Measurements from ENCODE around the gene AGR2. TPM values are rescaled to one million over a fixed set of nuclear protein-coding genes. Genes with fewer than 3 reads are reported as not detected.
A peak's percentile ranks its signal among the peaks of the same experiment; 100 is the strongest.

AGR2 gene
- total RNA-seq, 1 donor = not detected

GRCh38 chr7:16765436-16765859, 39.4 kb downstream of the AGR2 start:
- Histone ChIP-seq H3K4me3 (ENCODE audit: insufficient read depth, low read length) (no peak overlapping the region), H3K27ac (ENCODE audit: low read depth, low read length) (no peak overlapping the region), H3K9me3 (ENCODE audit: low read depth, low read length) (no peaks in the 10 kb centered on the region), H3K4me1 (ENCODE audit: insufficient read depth, low read length) (no peaks in the 10 kb centered on the region), H4K20me1 (ENCODE audit: insufficient read depth, low read length) (no peaks in the 10 kb centered on the region), H3K4me2 (ENCODE audit: insufficient read depth, low read length) (no peak overlapping the region), H2AFZ (ENCODE audit: low read length) (peak overlapping the region; percentile 19), H3K79me2 (ENCODE audit: insufficient read depth, low read length) (no peaks in the 10 kb centered on the region), H3K36me3 (ENCODE audit: insufficient read depth, low read length) (no peaks in the 10 kb centered on the region), H3K27me3 (ENCODE audit: insufficient read depth, low read length) (no peaks in the 10 kb centered on the region)
- TF ChIP-seq CTCF (IDR thresholded peaks at IDR 0.05; ENCODE audit: extremely low read depth, low read depth, low read length) = no peak
- no peak for DNase-seq (ENCODE audit: insufficient read length, low spot score, missing footprints)

GRCh38 chr7:16764942-16765341, 39.9 kb downstream of the AGR2 start:
- H3K27ac ChIP-seq (ENCODE audit: low read depth, low read length) = no peak overlapping the region
- no peak for TF ChIP-seq CTCF (IDR thresholded peaks at IDR 0.05; ENCODE audit: extremely low read depth, low read depth, low read length)
- no peaks in the 10 kb centered on the region for H3K79me2 ChIP-seq (ENCODE audit: insufficient read depth, low read length)
- no peaks in the 10 kb centered on the region for H3K27me3 ChIP-seq (ENCODE audit: insufficient read depth, low read length)
- no peak for DNase-seq (ENCODE audit: insufficient read length, low spot score, missing footprints)
- H3K9me3 ChIP-seq (ENCODE audit: low read depth, low read length) = no peaks in the 10 kb centered on the region
- no peaks in the 10 kb centered on the region for H4K20me1 ChIP-seq (ENCODE audit: insufficient read depth, low read length)
- no peaks in the 10 kb centered on the region for H3K4me1 ChIP-seq (ENCODE audit: insufficient read depth, low read length)
- no peak overlapping the region for H3K4me2 ChIP-seq (ENCODE audit: insufficient read depth, low read length)
- H3K36me3 ChIP-seq (ENCODE audit: insufficient read depth, low read length) = no peaks in the 10 kb centered on the region
- H3K4me3 ChIP-seq (ENCODE audit: insufficient read depth, low read length) = no peak overlapping the region
- peak overlapping the region; percentile 19 for H2AFZ ChIP-seq (ENCODE audit: low read length)

- TF ChIP-seq CTCF (IDR thresholded peaks at IDR 0.05; ENCODE audit: extremely low read depth, low read depth, low read length) = no peak
Measured at GRCh38 chr7:16762177-16762576, 42.6 kb downstream of the AGR2 start.

GRCh38 chr7:16759840-16760239, 45.0 kb downstream of the AGR2 start:
- no peak overlapping the region for H3K4me3 ChIP-seq (ENCODE audit: insufficient read depth, low read length)
- no peak overlapping the region for H2AFZ ChIP-seq (ENCODE audit: low read length)
- peaks cover 5% of the 10 kb centered on the region for H3K4me1 ChIP-seq (ENCODE audit: insufficient read depth, low read length)
- H3K27me3 ChIP-seq (ENCODE audit: insufficient read depth, low read length) = no peaks in the 10 kb centered on the region
- no peaks in the 10 kb centered on the region for H3K36me3 ChIP-seq (ENCODE audit: insufficient read depth, low read length)
- no peak for TF ChIP-seq CTCF (IDR thresholded peaks at IDR 0.05; ENCODE audit: extremely low read depth, low read depth, low read length)
- H4K20me1 ChIP-seq (ENCODE audit: insufficient read depth, low read length) = no peaks in the 10 kb centered on the region
- no peak overlapping the region for H3K27ac ChIP-seq (ENCODE audit: low read depth, low read length)
- H3K79me2 ChIP-seq (ENCODE audit: insufficient read depth, low read length) = no peaks in the 10 kb centered on the region
- H3K9me3 ChIP-seq (ENCODE audit: low read depth, low read length) = no peaks in the 10 kb centered on the region
- no peak overlapping the region for H3K4me2 ChIP-seq (ENCODE audit: insufficient read depth, low read length)
- no peak for DNase-seq (ENCODE audit: insufficient read length, low spot score, missing footprints)

More at GRCh38 chr7:16762177-16762576, 42.6 kb downstream of the AGR2 start:
- Histone ChIP-seq H3K27me3 (ENCODE audit: insufficient read depth, low read length) (no peaks in the 10 kb centered on the region), H3K36me3 (ENCODE audit: insufficient read depth, low read length) (no peaks in the 10 kb centered on the region), H3K27ac (ENCODE audit: low read depth, low read length) (no peak overlapping the region), H3K79me2 (ENCODE audit: insufficient read depth, low read length) (no peaks in the 10 kb centered on the region), H3K4me1 (ENCODE audit: insufficient read depth, low read length) (no peaks in the 10 kb centered on the region), H3K4me2 (ENCODE audit: insufficient read depth, low read length) (no peak overlapping the region), H3K9me3 (ENCODE audit: low read depth, low read length) (no peaks in the 10 kb centered on the region), H4K20me1 (ENCODE audit: insufficient read depth, low read length) (no peaks in the 10 kb centered on the region), H2AFZ (ENCODE audit: low read length) (no peak overlapping the region), H3K4me3 (ENCODE audit: insufficient read depth, low read length) (no peak overlapping the region)
- DNase-seq (ENCODE audit: insufficient read length, low spot score, missing footprints) = no peak

All from osteoblast (primary cell).